Keratinocyte (primary cell): ENCODE data around the gene INSR. TPM values are rescaled to one million over a fixed set of nuclear protein-coding genes. Genes with fewer than 3 reads are reported as not detected.

Experiments
- DNase-seq: peaks from one replicate; pipeline ENCODE4 v3.0.0-alpha.2; 2011; ENCODE audit warnings: low read depth, missing footprints, low spot score
- FAIRE-seq: peaks from 2 replicates; lab custom pipeline; 2011; peaks lifted over from hg19 to GRCh38; lab: Jason Lieb, UNC
- H2AFZ ChIP-seq: 2 replicates; pipeline ENCODE4 v1.6.0; 2012; ENCODE audit warnings: low read length, control low read depth, inconsistent platforms; ENCODE audit not compliant: control insufficient read depth
- H3K27ac ChIP-seq: 2 replicates; pipeline ENCODE4 v1.5.1; 2011; ENCODE audit warnings: low read length; ENCODE audit not compliant: control insufficient read depth, insufficient read depth
- H3K27me3 ChIP-seq: 3 replicates; pipeline ENCODE4 v1.6.0; 2011; ENCODE audit warnings: low read length; ENCODE audit not compliant: control insufficient read depth, insufficient read depth; ENCODE audit errors: extremely low read depth
- H3K36me3 ChIP-seq, 2 experiments: 2 replicates in 1 of 2; 3 replicates in 1 of 2; pipeline ENCODE4 v1.5.1; 2011; ENCODE audit warnings: low read length in 2 of 2, mild to moderate bottlenecking in 1 of 2; ENCODE audit not compliant: control insufficient read depth in 2 of 2, insufficient read depth in 2 of 2; ENCODE audit errors: extremely low read depth in 1 of 2
- H3K4me1 ChIP-seq: 3 replicates; pipeline ENCODE4 v1.5.1; 2011; ENCODE audit warnings: low read length; ENCODE audit not compliant: control insufficient read depth, insufficient read depth; ENCODE audit errors: extremely low read depth
- H3K4me2 ChIP-seq: 3 replicates; pipeline ENCODE4 v1.6.0; 2011; ENCODE audit warnings: low read depth, low read length; ENCODE audit not compliant: control insufficient read depth, insufficient read depth; ENCODE audit errors: extremely low read depth
- H3K4me3 ChIP-seq, 3 experiments: fragments of 200-600 bp in 1 of 3; sonication (generic) in 1 of 3; 2 replicates in 2 of 3; 3 replicates in 1 of 3; pipeline ENCODE4 v1.5.1; 2011 to 2016; ENCODE audit warnings: low read length in 3 of 3, mild to moderate bottlenecking in 3 of 3, control low read depth in 2 of 3, inconsistent platforms in 1 of 3, low read depth in 1 of 3, mixed read lengths in 1 of 3, mixed run types in 1 of 3, moderate library complexity in 1 of 3; ENCODE audit not compliant: control insufficient read depth in 2 of 3, insufficient read depth in 2 of 3; ENCODE audit errors: extremely low read depth in 1 of 3
- H3K79me2 ChIP-seq: 2 replicates; pipeline ENCODE4 v1.6.0; 2012; ENCODE audit warnings: low read length; ENCODE audit not compliant: control insufficient read depth, insufficient read depth
- H3K9ac ChIP-seq: 3 replicates; pipeline ENCODE4 v1.6.0; 2011; ENCODE audit warnings: low read length; ENCODE audit not compliant: control insufficient read depth, insufficient read depth; ENCODE audit errors: extremely low read depth
- H3K9me1 ChIP-seq: 3 replicates; pipeline ENCODE4 v1.6.0; 2011; ENCODE audit warnings: low read length; ENCODE audit not compliant: control insufficient read depth, insufficient read depth; ENCODE audit errors: extremely low read depth
- H3K9me3 ChIP-seq: 2 replicates; pipeline ENCODE4 v1.5.1; 2012; ENCODE audit warnings: low read depth, low read length; ENCODE audit not compliant: control insufficient read depth
- H4K20me1 ChIP-seq: 3 replicates; pipeline ENCODE4 v1.6.0; 2011; ENCODE audit warnings: low read length; ENCODE audit not compliant: control insufficient read depth, insufficient read depth; ENCODE audit errors: extremely low read depth
- EZH2 ChIP-seq: IDR thresholded peaks from one replicate; pipeline ENCODE4 v1.6.1; 2012; ENCODE audit warnings: inconsistent platforms, mild to moderate bottlenecking, low read length, moderate library complexity
- dilution Hi-C: fragments of 300-500 bp; cut with MboI; formaldehyde crosslinking; loops from one replicate; pipeline ENCODE4 v1.7.0; 2020; ENCODE audit warnings: low sequenced_read_pairs; ENCODE audit not compliant: extremely low pct_ligation_motif_present
- polyA plus RNA-seq, 5 experiments: library from polyadenylated mRNA; depleted of rRNA in 3 of 5; stranded (reverse) in 3 of 5; stranded (forward) in 1 of 5; unstranded in 1 of 5; fragments of >200 nt; gene quantifications; 1 replicate in 1 of 5; 2 replicates in 3 of 5; 3 replicates in 1 of 5; pipeline versions ENCODE4 v1.2.1 to v1.2.3, GENCODE V29; 2011 to 2012; ENCODE audit warnings: missing spikeins in 2 of 5, low read depth in 1 of 5, low replicate concordance in 1 of 5
- TF ChIP-seq, protein P1 (sequence below), 3 experiments: IDR thresholded peaks in 1 of 3; conservative IDR thresholded peaks in 1 of 3; optimal IDR thresholded peaks in 1 of 3; 2 replicates in 2 of 3; 3 replicates in 1 of 3; pipeline versions ENCODE3 to v1.5.1; 2011; ENCODE audit warnings: low read length in 3 of 3, mild to moderate bottlenecking in 3 of 3, moderate library complexity in 2 of 3, control low read depth in 1 of 3, inconsistent platforms in 1 of 3; ENCODE audit not compliant: insufficient read depth in 2 of 3; ENCODE audit errors: extremely low read depth in 1 of 3

The INSR gene
- polyA plus RNA-seq, 1 donor (not counting 4 experiments of a cell fraction or from before 2014, with no cell fraction given), result 1.2 TPM

DNA sequence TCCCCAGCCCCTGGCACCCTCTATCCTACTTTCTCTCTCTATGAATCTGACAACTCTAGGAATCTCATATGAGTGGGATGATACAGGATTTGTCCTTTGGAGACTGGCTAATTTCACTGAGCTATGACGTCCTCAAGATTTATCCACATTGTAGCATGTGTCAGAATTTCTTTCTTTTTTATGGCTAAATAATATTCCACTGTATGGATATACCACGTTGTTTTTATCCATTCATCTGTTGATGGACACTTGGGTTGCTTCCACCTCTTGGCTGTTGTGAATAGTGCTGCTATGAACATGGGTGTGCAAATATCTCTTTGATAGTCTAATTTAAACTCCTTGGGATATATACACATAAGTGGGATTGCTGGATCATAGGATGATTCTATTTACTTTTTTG lies 24.0 kb upstream of the INSR start:
- no peak for TF ChIP-seq EZH2
- TF ChIP-seq, protein P1, sequence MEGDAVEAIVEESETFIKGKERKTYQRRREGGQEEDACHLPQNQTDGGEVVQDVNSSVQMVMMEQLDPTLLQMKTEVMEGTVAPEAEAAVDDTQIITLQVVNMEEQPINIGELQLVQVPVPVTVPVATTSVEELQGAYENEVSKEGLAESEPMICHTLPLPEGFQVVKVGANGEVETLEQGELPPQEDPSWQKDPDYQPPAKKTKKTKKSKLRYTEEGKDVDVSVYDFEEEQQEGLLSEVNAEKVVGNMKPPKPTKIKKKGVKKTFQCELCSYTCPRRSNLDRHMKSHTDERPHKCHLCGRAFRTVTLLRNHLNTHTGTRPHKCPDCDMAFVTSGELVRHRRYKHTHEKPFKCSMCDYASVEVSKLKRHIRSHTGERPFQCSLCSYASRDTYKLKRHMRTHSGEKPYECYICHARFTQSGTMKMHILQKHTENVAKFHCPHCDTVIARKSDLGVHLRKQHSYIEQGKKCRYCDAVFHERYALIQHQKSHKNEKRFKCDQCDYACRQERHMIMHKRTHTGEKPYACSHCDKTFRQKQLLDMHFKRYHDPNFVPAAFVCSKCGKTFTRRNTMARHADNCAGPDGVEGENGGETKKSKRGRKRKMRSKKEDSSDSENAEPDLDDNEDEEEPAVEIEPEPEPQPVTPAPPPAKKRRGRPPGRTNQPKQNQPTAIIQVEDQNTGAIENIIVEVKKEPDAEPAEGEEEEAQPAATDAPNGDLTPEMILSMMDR (optimal IDR thresholded peaks at IDR 0.05 in 1 of 3, IDR thresholded peaks at IDR 0.05 in 1 of 3, conservative IDR thresholded peaks at IDR 0.05 in 1 of 3; ENCODE audit: extremely low read depth in 1 of 3, insufficient read depth in 2 of 3, low read length in 3 of 3), result no peak
- no peaks in the 10 kb centered on the region for H3K4me1 ChIP-seq
- no peak overlapping the region for H3K4me3 ChIP-seq
- H3K9ac ChIP-seq, result no peak overlapping the region
- FAIRE-seq (no peak), DNase-seq (no peak)
- no peak overlapping the region for H3K4me2 ChIP-seq
- no peaks in the 10 kb centered on the region for H4K20me1 ChIP-seq
- no peaks in the 10 kb centered on the region for H3K9me3 ChIP-seq
- H3K27ac ChIP-seq, result no peak overlapping the region
- no peaks in the 10 kb centered on the region for H3K36me3 ChIP-seq
- dilution Hi-C loops, result no loop called here
- H2AFZ ChIP-seq, result no peak overlapping the region
- no peaks in the 10 kb centered on the region for H3K27me3 ChIP-seq
- no peaks in the 10 kb centered on the region for H3K79me2 ChIP-seq
- H3K9me1 ChIP-seq, result no peaks in the 10 kb centered on the region

DNA sequence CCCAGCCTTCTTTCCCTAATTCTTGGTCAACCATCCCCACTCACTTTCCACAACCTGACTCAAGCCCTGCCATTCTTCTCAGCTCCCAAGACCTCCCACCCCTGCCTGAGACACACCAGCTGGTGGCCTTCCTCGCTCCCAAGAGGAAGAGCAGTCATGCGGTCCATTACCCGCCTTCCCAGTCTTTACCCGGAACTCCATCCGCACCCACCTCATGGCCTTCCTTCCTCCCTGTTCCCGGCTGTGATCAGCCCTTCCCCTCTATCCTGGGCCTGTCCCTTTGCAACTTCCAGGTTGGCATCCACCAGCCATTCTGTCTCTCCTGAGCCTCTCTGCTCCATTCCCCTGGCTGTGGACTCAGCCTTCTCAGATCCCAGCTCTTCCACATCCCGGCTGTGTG lies 18.6 kb upstream of the INSR start:
- dilution Hi-C loops, result no loop called here
- H3K4me1 ChIP-seq, result no peaks in the 10 kb centered on the region
- no peak for FAIRE-seq

More for the DNA sequence above, 18.6 kb upstream of the INSR start:
- Histone ChIP-seq H3K9me3 (no peaks in the 10 kb centered on the region), H3K79me2 (no peaks in the 10 kb centered on the region), H3K4me3 (no peak overlapping the region), H4K20me1 (no peaks in the 10 kb centered on the region), H2AFZ (no peak overlapping the region), H3K27ac (no peak overlapping the region), H3K9me1 (no peaks in the 10 kb centered on the region), H3K4me2 (no peak overlapping the region), H3K27me3 (no peaks in the 10 kb centered on the region), H3K36me3 (no peaks in the 10 kb centered on the region), H3K9ac (no peak overlapping the region)
- TF ChIP-seq EZH2, result no peak
- TF ChIP-seq, protein P1 (optimal IDR thresholded peaks at IDR 0.05 in 1 of 3, IDR thresholded peaks at IDR 0.05 in 1 of 3, conservative IDR thresholded peaks at IDR 0.05 in 1 of 3; ENCODE audit: extremely low read depth in 1 of 3, insufficient read depth in 2 of 3, low read length in 3 of 3), result no peak
- DNase-seq, result no peak
